HUES64 (cell line): ENCODE data around the gene FBXO34.

ENCODE experiments used
- H3K27ac ChIP-seq: 2 replicates; pipeline ENCODE4 v1.7.0; 2013; ENCODE audit warnings: low read depth, low read length, inconsistent platforms
- H3K27me3 ChIP-seq: 2 replicates; pipeline ENCODE4 v1.6.1; 2013; ENCODE audit warnings: mild to moderate bottlenecking, low read length; ENCODE audit not compliant: insufficient read depth
- H3K36me3 ChIP-seq: 2 replicates; pipeline ENCODE4 v1.6.1; 2013; ENCODE audit warnings: mild to moderate bottlenecking, low read length; ENCODE audit not compliant: insufficient read depth
- H3K4me1 ChIP-seq: 2 replicates; pipeline ENCODE4 v1.6.1; 2013; ENCODE audit warnings: mild to moderate bottlenecking, low read length, moderate library complexity; ENCODE audit not compliant: insufficient read depth
- H3K4me3 ChIP-seq: 2 replicates; pipeline ENCODE4 v1.5.1; 2013; ENCODE audit warnings: mild to moderate bottlenecking, low read length, moderate library complexity
- H3K9ac ChIP-seq: 2 replicates; pipeline ENCODE4 v1.6.1; 2013; ENCODE audit warnings: mild to moderate bottlenecking, low read depth, low read length
- H3K9me3 ChIP-seq: 2 replicates; pipeline ENCODE4 v1.6.1; 2013; ENCODE audit warnings: low read depth, low read length; ENCODE audit not compliant: insufficient read depth
- WGBS: fragments of 150-250, 120-280 bp; methylation state at CpG from one replicate; pipeline ENCODE4 v1.1.7; 2013; ENCODE audit warnings: missing lambda C conversion rate; 5-methylcytosine and 5-hydroxymethylcytosine counted together

Gene FBXO34

GRCh38 chr14:55294603-55295002 is 23.4 kb downstream of the FBXO34 start:
- peaks cover 5% of the 10 kb centered on the region; the same call in 1 of the 2 replicates for H3K4me1 ChIP-seq
- no peaks in the 10 kb centered on the region for H3K27me3 ChIP-seq
- H3K27ac ChIP-seq = no peak overlapping the region
- WGBS = 100% methylated on average over 1 of the region's 3 CpGs
- H3K4me3 ChIP-seq = no peak overlapping the region
- no peaks in the 10 kb centered on the region for H3K9me3 ChIP-seq
- H3K36me3 ChIP-seq = no peaks in the 10 kb centered on the region
- H3K9ac ChIP-seq = no peak overlapping the region

GRCh38 chr14:55297611-55298499 is 26.6 kb downstream of the FBXO34 start:
- H3K9ac ChIP-seq = no peak overlapping the region
- no peaks in the 10 kb centered on the region for H3K9me3 ChIP-seq
- H3K4me1 ChIP-seq = peaks cover 16% of the 10 kb centered on the region
- 96% methylated on average over 5 of the region's 6 CpGs for WGBS
- H3K27ac ChIP-seq = no peak overlapping the region
- H3K36me3 ChIP-seq = no peaks in the 10 kb centered on the region
- no peaks in the 10 kb centered on the region for H3K27me3 ChIP-seq
- no peak overlapping the region for H3K4me3 ChIP-seq

GRCh38 chr14:55298500-55298822 is 27.2 kb downstream of the FBXO34 start:
- Histone ChIP-seq H3K36me3 (no peaks in the 10 kb centered on the region), H3K4me1 (peaks cover 20% of the 10 kb centered on the region), H3K9me3 (no peaks in the 10 kb centered on the region), H3K27ac (no peak overlapping the region), H3K4me3 (no peak overlapping the region), H3K9ac (no peak overlapping the region), H3K27me3 (no peaks in the 10 kb centered on the region)
- WGBS = 97% methylated on average over 22 of the region's 22 CpGs

- Histone ChIP-seq H3K9me3 (no peaks in the 10 kb centered on the region), H3K27me3 (no peaks in the 10 kb centered on the region), H3K27ac (no peak overlapping the region), H3K9ac (no peak overlapping the region), H3K4me3 (no peak overlapping the region), H3K4me1 (peaks cover 23% of the 10 kb centered on the region), H3K36me3 (no peaks in the 10 kb centered on the region)
- WGBS = 84% methylated on average over 1 of the region's 1 CpG
Measured at GRCh38 chr14:55301437-55302121, 30.4 kb downstream of the FBXO34 start.

- H3K27me3 ChIP-seq = no peaks in the 10 kb centered on the region
- peaks cover 32% of the 10 kb centered on the region for H3K4me1 ChIP-seq
- WGBS = 79% methylated on average over 5 of the region's 5 CpGs
- peak overlapping the region; percentile 27; the same call in 1 of the 2 replicates for H3K27ac ChIP-seq
- no peaks in the 10 kb centered on the region for H3K9me3 ChIP-seq
- no peaks in the 10 kb centered on the region for H3K36me3 ChIP-seq
- no peak overlapping the region for H3K4me3 ChIP-seq
- no peak overlapping the region for H3K9ac ChIP-seq
Measured at GRCh38 chr14:55302367-55303124, 31.3 kb downstream of the FBXO34 start.

GRCh38 chr14:55303125-55303499 is 31.9 kb downstream of the FBXO34 start:
- Histone ChIP-seq H3K36me3 (no peaks in the 10 kb centered on the region), H3K4me3 (no peak overlapping the region), H3K9me3 (no peaks in the 10 kb centered on the region), H3K4me1 (peaks cover 35% of the 10 kb centered on the region), H3K27me3 (no peaks in the 10 kb centered on the region), H3K9ac (no peak overlapping the region), H3K27ac (no peak overlapping the region)

GRCh38 chr14:55303691-55304145 is 32.5 kb downstream of the FBXO34 start:
- peaks cover 35% of the 10 kb centered on the region for H3K4me1 ChIP-seq
- H3K9ac ChIP-seq = no peak overlapping the region
- H3K4me3 ChIP-seq = no peak overlapping the region
- no peaks in the 10 kb centered on the region for H3K36me3 ChIP-seq
- H3K9me3 ChIP-seq = no peaks in the 10 kb centered on the region
- H3K27me3 ChIP-seq = no peaks in the 10 kb centered on the region
- H3K27ac ChIP-seq = no peak overlapping the region
- 95% methylated on average over 1 of the region's 2 CpGs for WGBS

- Histone ChIP-seq H3K27me3 (no peaks in the 10 kb centered on the region), H3K4me3 (no peak overlapping the region), H3K9me3 (peaks cover 18% of the 10 kb centered on the region), H3K27ac (no peak overlapping the region), H3K4me1 (peaks cover 30% of the 10 kb centered on the region), H3K36me3 (peaks cover 8% of the 10 kb centered on the region; the same call in 1 of the 2 replicates), H3K9ac (no peak overlapping the region)
- WGBS = 37% methylated on average over 4 of the region's 5 CpGs
Measured at GRCh38 chr14:55306938-55307589, 35.8 kb downstream of the FBXO34 start.

GRCh38 chr14:55309154-55309553 is 37.9 kb downstream of the FBXO34 start:
- Histone ChIP-seq H3K36me3 (peaks cover 16% of the 10 kb centered on the region), H3K4me3 (no peak overlapping the region), H3K9me3 (peaks cover 34% of the 10 kb centered on the region), H3K4me1 (peaks cover 20% of the 10 kb centered on the region), H3K9ac (no peak overlapping the region), H3K27ac (no peak overlapping the region), H3K27me3 (no peaks in the 10 kb centered on the region)
- 95% methylated on average over 2 of the region's 2 CpGs for WGBS

- H3K36me3 ChIP-seq = peaks cover 16% of the 10 kb centered on the region
- no peak overlapping the region for H3K27ac ChIP-seq
- no peak overlapping the region for H3K4me3 ChIP-seq
- H3K9ac ChIP-seq = no peak overlapping the region
- H3K27me3 ChIP-seq = no peaks in the 10 kb centered on the region
- 88% methylated on average over 1 of the region's 1 CpG for WGBS
- peaks cover 20% of the 10 kb centered on the region for H3K4me1 ChIP-seq
- peaks cover 34% of the 10 kb centered on the region for H3K9me3 ChIP-seq
Measured at GRCh38 chr14:55309761-55310365, 38.6 kb downstream of the FBXO34 start.
